Stomach smooth muscle (tissue), 2 donors: Measurements from ENCODE around the gene SLC25A38.
"Not testable (repeated sequence)": the region's sequence is repeated elsewhere in the genome, so short reads cannot be mapped to it uniquely, and the experiment has no call there.

ENCODE experiments used
- H3K27ac ChIP-seq: one replicate; pipeline ENCODE4 v1.7.0; 2013; ENCODE audit warnings: mild to moderate bottlenecking, low read length, inconsistent platforms
- H3K27me3 ChIP-seq, 2 donors: one replicate each; pipeline ENCODE4 v1.7.0; 2013; ENCODE audit warnings: low read length in 2 of 2; ENCODE audit not compliant: insufficient read depth in 2 of 2, control insufficient read depth in 1 of 2
- H3K36me3 ChIP-seq, 2 donors: one replicate each; pipeline ENCODE4 v1.7.0; 2013; ENCODE audit warnings: low read length in 2 of 2; ENCODE audit not compliant: control insufficient read depth in 2 of 2, insufficient read depth in 2 of 2
- H3K4me1 ChIP-seq: one replicate; pipeline ENCODE4 v1.7.0; 2013; ENCODE audit warnings: low read length; ENCODE audit not compliant: control insufficient read depth, insufficient read depth
- H3K4me3 ChIP-seq, 2 donors: one replicate each; pipeline ENCODE4 v1.7.0; 2013; ENCODE audit warnings: low read length in 2 of 2
- H3K9ac ChIP-seq, 2 donors: one replicate each; pipeline ENCODE4 v1.7.0; 2013; ENCODE audit warnings: low read length in 2 of 2, mild to moderate bottlenecking in 1 of 2
- H3K9me3 ChIP-seq, 2 donors: one replicate each; pipeline ENCODE4 v1.7.0; 2013; ENCODE audit warnings: low read length in 2 of 2; ENCODE audit not compliant: control insufficient read depth in 2 of 2
- donor health status: healthy.
- donor health status: Pancreatic carcinoma.

The SLC25A38 gene

GRCh38 chr3:39349080-39349479 lies 34.1 kb upstream of the SLC25A38 start:
- Histone ChIP-seq H3K4me1 (no peaks in the 10 kb centered on the region), H3K4me3 (no peak overlapping the region), H3K27me3 (no peaks in the 10 kb centered on the region)

GRCh38 chr3:39350714-39351113 lies 32.5 kb upstream of the SLC25A38 start:
- H3K36me3 ChIP-seq, result no peaks in the 10 kb centered on the region
- H3K9me3 ChIP-seq, result no peaks in the 10 kb centered on the region
- H3K4me1 ChIP-seq, result no peaks in the 10 kb centered on the region
- H3K4me3 ChIP-seq, result no peak overlapping the region
- H3K9ac ChIP-seq, result no peak overlapping the region
- H3K27ac ChIP-seq, result no peak overlapping the region
- H3K27me3 ChIP-seq, result no peaks in the 10 kb centered on the region

More at GRCh38 chr3:39349080-39349479, 34.1 kb upstream of the SLC25A38 start:
- Histone ChIP-seq H3K27ac (no peak overlapping the region), H3K36me3 (no peaks in the 10 kb centered on the region), H3K9ac (no peak overlapping the region), H3K9me3 (no peaks in the 10 kb centered on the region)

GRCh38 chr3:39351134-39351533 lies 32.0 kb upstream of the SLC25A38 start:
- H3K36me3 ChIP-seq, H3K9me3 ChIP-seq, H3K9ac ChIP-seq, H3K4me3 ChIP-seq, H3K27ac ChIP-seq, H3K4me1 ChIP-seq, H3K27me3 ChIP-seq: not testable (repeated sequence)

- H3K4me1 ChIP-seq, H3K27ac ChIP-seq, H3K27me3 ChIP-seq, H3K4me3 ChIP-seq, H3K9ac ChIP-seq, H3K9me3 ChIP-seq, H3K36me3 ChIP-seq: not testable (repeated sequence)
Observed at GRCh38 chr3:39353168-39353927, 29.8 kb upstream of the SLC25A38 start.

- Histone ChIP-seq H3K36me3 (no peaks in the 10 kb centered on the region), H3K27ac (no peak overlapping the region), H3K27me3 (no peaks in the 10 kb centered on the region), H3K4me1 (no peaks in the 10 kb centered on the region), H3K9ac (no peak overlapping the region), H3K9me3 (no peaks in the 10 kb centered on the region), H3K4me3 (no peak overlapping the region)
Observed at GRCh38 chr3:39358333-39358732, 24.8 kb upstream of the SLC25A38 start.

GRCh38 chr3:39361252-39361927 lies 21.8 kb upstream of the SLC25A38 start:
- Histone ChIP-seq H3K27me3 (no peaks in the 10 kb centered on the region), H3K4me1 (no peaks in the 10 kb centered on the region), H3K9me3 (no peaks in the 10 kb centered on the region), H3K4me3 (no peak overlapping the region), H3K36me3 (no peaks in the 10 kb centered on the region), H3K9ac (no peak overlapping the region), H3K27ac (no peak overlapping the region)

GRCh38 chr3:39362192-39362591 lies 21.0 kb upstream of the SLC25A38 start:
- Histone ChIP-seq H3K4me1 (no peaks in the 10 kb centered on the region), H3K36me3 (no peaks in the 10 kb centered on the region), H3K27me3 (no peaks in the 10 kb centered on the region), H3K9ac (no peak overlapping the region), H3K4me3 (no peak overlapping the region), H3K9me3 (no peaks in the 10 kb centered on the region), H3K27ac (no peak overlapping the region)

- no peaks in the 10 kb centered on the region for H3K27me3 ChIP-seq
- H3K4me1 ChIP-seq, result no peaks in the 10 kb centered on the region
- H3K27ac ChIP-seq, result no peak overlapping the region
- H3K36me3 ChIP-seq, result no peaks in the 10 kb centered on the region
- no peak overlapping the region for H3K4me3 ChIP-seq
- H3K9ac ChIP-seq, result no peak overlapping the region
- no peaks in the 10 kb centered on the region for H3K9me3 ChIP-seq
Observed at GRCh38 chr3:39362812-39363211, 20.4 kb upstream of the SLC25A38 start.

- not testable (repeated sequence) for H3K36me3 ChIP-seq, H3K27me3 ChIP-seq, H3K4me1 ChIP-seq, H3K9ac ChIP-seq, H3K27ac ChIP-seq, H3K9me3 ChIP-seq, H3K4me3 ChIP-seq
Observed at GRCh38 chr3:39370450-39370849, 12.7 kb upstream of the SLC25A38 start.

- no peaks in the 10 kb centered on the region for H3K27me3 ChIP-seq
- H3K9ac ChIP-seq, result no peak overlapping the region
- no peaks in the 10 kb centered on the region for H3K4me1 ChIP-seq
- H3K36me3 ChIP-seq, result no peaks in the 10 kb centered on the region
- H3K9me3 ChIP-seq, result no peaks in the 10 kb centered on the region
- no peak overlapping the region for H3K4me3 ChIP-seq
- no peak overlapping the region for H3K27ac ChIP-seq
Observed at GRCh38 chr3:39372833-39373232, 10.3 kb upstream of the SLC25A38 start.

GRCh38 chr3:39376959-39377634 lies 6.1 kb upstream of the SLC25A38 start:
- no peak overlapping the region for H3K27ac ChIP-seq
- no peak overlapping the region for H3K4me3 ChIP-seq
- H3K9me3 ChIP-seq, result no peaks in the 10 kb centered on the region
- H3K9ac ChIP-seq, result no peak overlapping the region
- H3K27me3 ChIP-seq, result no peaks in the 10 kb centered on the region
- peaks cover 2 to 3% of the 10 kb centered on the region in 2 donors for H3K36me3 ChIP-seq
- no peaks in the 10 kb centered on the region for H3K4me1 ChIP-seq
